ENCODE measurements around the gene FLII.

GRCh38 chr17:18262111-18262510 is 3.6 kb upstream of the FLII start:
- TF ChIP-seq CTCF (IDR thresholded peaks at IDR 0.05) = no peak
- TF ChIP-seq NRF1 (IDR thresholded peaks at IDR 0.05; ENCODE audit: low read depth, low read length) = no peak
- no peak for TF ChIP-seq GABPA (IDR thresholded peaks at IDR 0.05; ENCODE audit: low read depth)
- TF ChIP-seq USF1 (IDR thresholded peaks at IDR 0.05; ENCODE audit: borderline replicate concordance, low read depth) = no peak
- TF ChIP-seq POLR2AphosphoS5 (IDR thresholded peaks at IDR 0.05; ENCODE audit: low read depth, low read length) = no peak
- no peak for TF ChIP-seq RXRA (IDR thresholded peaks at IDR 0.05; ENCODE audit: borderline replicate concordance, low read depth)
- no peak for TF ChIP-seq TAF1 (IDR thresholded peaks at IDR 0.05; ENCODE audit: borderline replicate concordance, low read depth, low read length)
- no peak for TF ChIP-seq JUND (IDR thresholded peaks at IDR 0.05)

Data from SK-N-SH (cell line).